GM19240 (cell line): ENCODE results near the gene CA5B.
"Not testable (repeated sequence)": the region's sequence is repeated elsewhere in the genome, so short reads cannot be mapped to it uniquely, and the experiment has no call there.

ENCODE experiments used
- DNase-seq: peaks from one replicate; pipeline ENCODE4 v3.0.0; 2011; ENCODE audit warnings: low spot score; ENCODE audit not compliant: insufficient read length

Gene CA5B

GRCh38 chrX:15737959-15738902 lies at the start of gene CA5B:
CA5B (plus strand) TSS chrX:15738270; CDS start chrX:15750024, 11,754 bp downstream.
- peak; percentile 57 for DNase-seq

DNA sequence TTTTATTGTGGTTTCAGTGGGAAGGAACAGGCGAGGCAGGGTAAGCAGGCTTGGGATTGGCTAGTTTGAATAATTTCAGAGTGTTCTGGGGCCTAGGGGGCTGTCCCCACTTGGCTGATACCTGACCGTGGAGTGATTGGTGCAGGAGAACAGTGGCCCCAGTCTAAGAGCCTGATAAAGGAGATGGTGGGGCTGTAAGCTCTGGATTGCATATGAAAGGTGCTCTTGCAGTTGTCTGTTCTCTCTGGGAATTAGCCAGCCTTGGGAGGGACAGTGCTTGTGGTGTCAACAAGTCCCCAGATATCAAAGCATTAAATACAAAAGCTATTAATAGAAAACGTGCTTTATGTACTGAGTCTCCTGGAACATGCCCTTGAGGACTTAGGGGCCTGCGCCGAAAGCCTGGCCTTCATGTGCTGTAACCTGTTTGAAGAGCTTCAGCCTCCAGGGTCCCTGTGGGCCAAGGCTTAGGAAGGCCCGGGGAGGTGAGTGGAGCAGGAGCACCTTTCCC lies 43.1 kb upstream of the CA5B start:
- no peak for DNase-seq

DNA sequence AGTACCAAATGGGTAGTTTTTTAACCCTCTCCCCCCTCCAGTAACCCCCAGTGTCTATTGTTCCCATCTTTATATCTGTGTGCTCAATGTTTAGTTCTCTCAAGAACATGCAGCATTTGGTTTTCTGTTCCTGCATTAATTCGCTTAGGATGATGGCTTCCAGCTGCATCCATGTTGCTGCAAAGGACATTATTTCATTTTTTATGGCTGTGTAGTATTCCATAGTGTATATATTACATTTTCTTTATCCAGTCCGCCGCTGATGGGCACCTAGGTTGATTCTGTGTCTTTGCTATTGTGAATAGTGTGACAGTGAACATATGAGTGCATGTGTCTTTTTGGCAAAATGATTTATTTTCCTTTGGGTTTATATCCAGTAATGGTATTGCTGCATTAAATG lies 41.6 kb upstream of the CA5B start:
- DNase-seq = no peak

DNA sequence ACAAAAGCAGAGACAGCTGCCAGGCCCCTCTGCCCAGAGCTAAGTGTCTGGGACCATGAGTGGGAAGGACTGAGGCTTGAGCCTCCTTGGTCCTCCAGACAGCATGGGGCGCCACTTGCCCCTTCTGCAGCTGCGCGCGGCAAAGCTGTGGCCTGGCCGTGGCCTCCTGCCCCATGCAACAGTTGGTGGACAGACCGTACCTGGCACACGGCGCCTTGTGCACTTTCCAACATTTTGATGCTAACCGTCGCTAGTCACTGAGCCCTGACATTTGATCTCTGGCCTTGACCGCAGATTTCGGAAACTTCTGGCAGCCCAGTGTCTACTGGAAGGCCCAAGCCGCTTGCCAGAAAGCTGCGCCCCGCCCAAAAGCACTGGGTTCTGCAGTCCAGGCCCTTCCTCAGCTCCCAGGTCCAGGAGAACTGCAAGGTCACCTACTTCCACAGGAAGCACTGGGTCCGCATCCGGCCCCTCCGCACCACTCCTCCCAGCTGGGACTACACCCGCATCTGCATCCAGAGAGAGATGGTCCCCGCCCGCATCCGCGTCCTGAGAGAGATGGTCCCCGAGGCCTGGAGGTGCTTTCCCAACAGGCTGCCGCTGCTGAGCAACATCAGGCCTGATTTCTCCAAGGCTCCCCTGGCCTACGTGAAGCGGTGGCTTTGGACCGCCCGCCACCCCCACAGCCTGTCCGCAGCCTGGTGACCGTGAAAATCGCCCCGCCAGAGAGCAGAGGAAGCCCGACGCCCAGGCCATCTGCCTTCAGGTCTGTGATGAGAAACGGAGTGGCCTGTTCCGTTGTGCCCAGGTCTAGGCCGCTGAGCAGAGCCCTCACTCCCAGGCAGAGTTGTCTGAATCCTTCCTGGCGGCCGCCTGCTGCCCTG lies 35.3 kb upstream of the CA5B start:
- DNase-seq = no peak

DNA sequence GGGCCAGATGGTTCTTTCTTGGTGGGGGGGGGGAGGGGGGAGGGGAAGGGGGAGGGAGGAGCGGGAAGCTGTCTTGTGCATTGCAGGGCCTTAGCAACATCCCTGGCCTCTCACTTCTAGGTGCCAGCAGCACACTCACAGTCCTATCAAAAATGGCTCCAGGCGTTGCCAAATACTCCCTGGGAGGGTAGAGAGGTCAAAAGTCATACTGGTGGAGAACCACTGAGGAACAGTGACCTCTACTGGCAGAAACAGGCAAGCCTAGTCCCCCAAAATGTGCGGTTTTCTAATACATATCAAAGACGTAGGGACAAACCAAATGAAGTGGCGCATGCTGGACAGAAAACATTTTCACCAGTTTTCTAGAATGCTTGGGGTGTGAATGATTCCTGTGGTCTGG lies 34.3 kb upstream of the CA5B start:
- not testable (repeated sequence) for DNase-seq

- DNase-seq = not testable (repeated sequence)
These were observed 33.8 kb upstream of the CA5B start for GRCh38 chrX:15704273-15704672.

- DNase-seq = no peak
These were observed 23.5 kb upstream of the CA5B start for GRCh38 chrX:15714529-15714928.

- no peak for DNase-seq
These were observed 19.6 kb upstream of the CA5B start for GRCh38 chrX:15718283-15718970.

DNA sequence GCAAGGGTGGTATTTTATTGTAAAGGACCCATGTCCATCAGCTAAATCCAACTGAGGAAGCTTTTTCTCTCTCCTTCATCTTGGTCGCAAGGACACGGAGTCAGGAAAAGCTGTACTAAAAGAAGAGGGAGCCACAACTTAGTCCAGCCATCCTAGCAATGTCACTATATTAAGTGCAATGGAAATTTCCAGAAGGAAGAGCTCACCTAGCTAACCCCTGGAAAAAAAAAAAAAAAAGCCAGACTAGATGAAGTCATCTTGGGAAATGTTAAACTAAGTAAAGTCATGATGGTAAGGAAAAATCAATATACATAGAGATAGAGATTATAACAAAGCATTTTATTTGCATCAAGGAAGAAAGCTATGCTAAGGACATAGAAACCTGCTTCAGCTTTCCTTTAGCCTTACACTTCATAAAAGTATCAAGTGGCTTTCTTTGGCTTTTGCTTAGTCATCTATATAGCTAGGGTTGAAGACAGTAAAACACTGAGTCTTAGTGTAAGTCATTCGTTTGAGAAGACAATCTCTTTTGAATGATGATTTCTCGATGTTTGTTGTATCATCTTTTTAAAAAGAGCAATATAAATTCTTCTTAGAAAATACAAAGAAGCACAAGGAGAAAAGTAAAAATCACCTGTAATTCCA lies 18.6 kb upstream of the CA5B start:
- DNase-seq = no peak

- DNase-seq = no peak
These were observed 16.2 kb upstream of the CA5B start for GRCh38 chrX:15721911-15722310.

DNA sequence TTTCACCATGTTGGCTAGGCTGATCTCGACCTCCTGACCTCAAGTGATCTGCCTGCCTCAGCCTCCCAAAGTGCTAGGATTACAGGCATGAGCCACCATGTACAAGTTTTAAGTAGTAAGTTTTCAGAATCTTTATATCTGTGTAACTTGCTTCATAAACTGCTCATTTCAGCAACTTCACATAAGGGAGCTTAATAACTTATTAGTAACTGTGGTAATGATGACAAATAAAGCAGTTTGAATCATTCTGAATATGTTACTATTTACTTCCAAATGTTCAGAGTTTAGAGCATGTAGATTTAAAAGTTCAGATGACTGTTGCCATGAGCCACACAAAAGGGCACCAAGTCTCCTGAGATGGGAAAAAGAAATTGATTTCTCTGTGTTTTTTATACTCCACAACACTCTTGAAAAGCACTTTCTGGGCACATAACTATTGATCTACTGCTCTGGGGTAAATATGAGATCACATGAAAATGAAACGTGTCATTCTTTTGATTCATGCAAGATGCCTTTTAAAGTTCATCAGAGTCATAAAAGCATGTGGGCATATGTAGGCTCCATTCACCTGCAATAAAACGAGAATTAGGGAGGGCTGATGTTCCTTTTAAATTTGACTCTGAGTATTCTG lies 14.1 kb upstream of the CA5B start:
- DNase-seq = no peak

GRCh38 chrX:15724911-15725310 lies 13.2 kb upstream of the CA5B start:
- no peak for DNase-seq

GRCh38 chrX:15731368-15731767 lies 6.7 kb upstream of the CA5B start:
- DNase-seq = not testable (repeated sequence)

GRCh38 chrX:15737190-15737958 lies 696 bp upstream of the CA5B start:
- no peak for DNase-seq

- no peak for DNase-seq
These were observed 1.8 kb downstream of the CA5B start for GRCh38 chrX:15739886-15740285.

DNA sequence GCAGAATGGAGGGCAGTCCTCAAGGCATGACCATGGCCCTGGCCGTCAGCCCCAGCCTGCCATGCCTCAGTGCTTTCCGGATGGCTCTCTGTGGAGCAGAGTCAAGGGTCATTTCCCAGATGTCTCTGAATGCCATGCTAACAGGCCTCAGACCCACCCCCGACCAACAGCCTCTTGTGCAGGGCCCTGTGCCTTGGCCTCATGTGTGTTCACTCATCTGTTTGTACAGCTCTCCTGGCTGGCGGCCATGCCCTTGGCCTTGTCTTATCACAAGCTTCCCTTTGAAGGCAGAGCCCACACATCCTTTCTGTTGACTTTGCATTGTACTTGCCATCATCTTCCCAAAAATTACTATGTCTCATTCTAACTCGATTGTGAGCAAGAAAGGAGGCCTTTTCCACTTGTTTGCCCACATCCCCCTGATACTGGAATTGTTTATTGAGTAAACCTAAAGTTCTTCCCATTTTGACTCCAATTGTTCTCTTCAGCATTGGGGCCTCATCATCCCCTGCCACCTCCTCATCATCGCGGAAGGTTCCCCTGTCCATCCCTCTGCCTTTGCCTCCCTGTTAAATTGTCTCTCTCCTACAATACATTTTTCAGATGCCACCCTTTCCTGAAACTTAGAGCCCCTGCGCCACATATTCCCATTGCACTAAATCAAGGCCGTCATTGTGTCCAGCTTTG lies 6.3 kb downstream of the CA5B start:
- DNase-seq = no peak

GRCh38 chrX:15745179-15745578 lies 7.1 kb downstream of the CA5B start:
- no peak for DNase-seq

DNA sequence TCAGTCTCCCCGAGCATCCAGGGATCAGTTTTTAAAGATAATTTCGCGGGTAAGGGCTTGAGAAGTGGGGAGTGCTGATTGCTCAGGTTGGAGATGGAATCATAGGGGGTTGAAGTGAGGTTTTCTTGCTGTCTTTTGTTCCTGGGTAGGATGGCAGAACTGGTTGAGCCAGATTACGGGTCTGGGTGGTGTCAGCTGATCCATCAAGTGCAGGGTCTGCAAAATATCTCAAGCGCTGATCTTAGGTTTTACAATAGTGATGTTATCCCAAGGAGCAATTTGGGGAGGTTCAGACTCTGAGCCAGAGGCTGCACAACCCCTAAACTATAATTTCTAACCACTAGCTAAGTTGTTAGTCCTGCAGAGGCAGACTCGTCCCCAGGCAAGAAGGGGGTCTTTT lies 8.6 kb downstream of the CA5B start:
- not testable (repeated sequence) for DNase-seq

GRCh38 chrX:15747626-15748173 lies 9.6 kb downstream of the CA5B start:
- DNase-seq = no peak
